Measurements from ENCODE around the gene KLF11.
"Not testable (repeated sequence)": the region's sequence is repeated elsewhere in the genome, so short reads cannot be mapped to it uniquely, and the experiment has no call there.

The KLF11 gene

DNA sequence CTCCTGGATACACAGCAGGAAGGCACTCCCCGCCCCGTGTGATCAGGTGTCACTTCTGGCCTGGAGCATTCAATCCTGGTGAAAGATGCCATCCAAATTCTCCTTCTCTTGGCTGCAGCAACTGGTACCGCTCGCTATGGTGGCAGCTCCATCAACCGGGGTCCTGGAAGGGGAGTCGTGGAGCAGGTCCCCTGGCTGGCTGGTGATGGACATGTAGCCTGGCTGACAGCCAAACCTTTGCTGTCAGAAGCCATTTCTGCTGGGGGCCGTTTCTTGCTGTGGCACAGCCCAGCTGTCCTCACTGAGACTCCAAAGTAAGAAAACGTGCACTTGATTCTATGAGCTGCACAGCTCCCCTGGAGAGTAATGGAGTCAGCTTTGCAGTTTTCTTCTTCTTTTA, 44.0 kb downstream of the KLF11 start:
- no peak for DNase-seq

DNA sequence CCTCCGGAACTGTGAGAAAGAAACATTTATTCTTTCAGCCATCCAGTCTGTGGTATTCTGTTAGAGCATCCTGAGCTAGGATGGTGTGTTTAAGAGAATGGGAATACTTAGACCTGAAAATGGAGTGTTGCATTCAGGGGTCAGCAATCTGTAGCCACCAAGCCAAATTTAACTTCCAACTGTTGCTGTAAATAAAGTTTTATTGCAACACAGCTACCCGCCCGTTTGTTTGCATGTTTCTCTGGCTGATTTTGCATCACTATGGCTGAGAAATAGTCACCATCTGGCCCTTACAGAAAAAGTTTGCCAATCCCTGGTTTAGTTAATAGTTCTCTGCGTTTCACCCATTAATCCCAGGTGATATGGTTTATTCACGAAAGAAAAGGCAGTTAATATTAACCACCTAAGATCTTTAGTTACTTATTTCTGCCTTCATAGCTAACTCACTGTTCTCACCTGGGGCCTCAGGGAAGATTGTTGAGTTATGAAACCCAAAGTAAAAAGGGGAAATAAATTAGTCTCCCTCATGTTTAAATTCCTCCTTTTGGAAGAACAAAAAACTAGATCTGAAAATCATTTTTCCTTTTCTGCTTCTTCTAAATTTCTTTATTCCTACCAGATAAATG, 46.3 kb downstream of the KLF11 start:
- no peak for DNase-seq

DNA sequence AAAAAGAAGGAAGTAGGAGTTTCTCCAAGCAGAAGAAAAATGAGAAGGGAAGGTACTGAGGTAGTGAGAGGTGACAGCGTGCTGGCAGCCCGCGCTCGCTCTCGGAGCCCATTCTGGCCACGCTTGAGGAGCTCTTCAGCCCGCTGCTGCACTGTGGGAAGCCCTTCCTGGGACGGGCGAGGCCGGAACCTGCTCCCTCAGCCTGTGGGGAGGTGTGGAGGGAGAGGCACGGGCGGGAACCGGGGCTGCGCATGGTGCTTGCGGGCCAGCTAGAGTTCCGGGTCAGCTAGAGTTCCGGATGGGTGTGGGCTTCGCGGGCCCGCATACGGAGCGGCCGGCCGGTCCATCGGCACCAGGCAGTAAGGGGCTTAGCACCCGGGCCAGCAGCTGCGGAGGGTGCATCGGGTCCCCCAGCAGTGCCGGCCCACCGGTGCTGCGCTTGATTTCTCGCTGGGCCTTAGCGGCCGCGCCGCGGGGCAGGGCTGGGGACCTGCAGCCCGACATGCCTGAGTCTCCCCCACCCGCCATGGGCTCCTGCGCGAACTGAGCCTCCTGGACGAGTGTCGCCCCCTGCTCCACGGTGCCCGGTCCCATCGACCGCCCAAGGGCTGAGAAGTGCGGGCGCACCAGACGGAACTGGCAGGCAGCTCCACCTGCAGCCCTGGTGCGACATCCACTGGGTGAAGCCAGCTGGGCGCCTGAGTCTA, 48.0 kb downstream of the KLF11 start:
- DNase-seq, result peak; percentile 19 to 39

- not testable (repeated sequence) for DNase-seq
Measured at GRCh38 chr2:10091889-10092244, 48.5 kb downstream of the KLF11 start.

DNA sequence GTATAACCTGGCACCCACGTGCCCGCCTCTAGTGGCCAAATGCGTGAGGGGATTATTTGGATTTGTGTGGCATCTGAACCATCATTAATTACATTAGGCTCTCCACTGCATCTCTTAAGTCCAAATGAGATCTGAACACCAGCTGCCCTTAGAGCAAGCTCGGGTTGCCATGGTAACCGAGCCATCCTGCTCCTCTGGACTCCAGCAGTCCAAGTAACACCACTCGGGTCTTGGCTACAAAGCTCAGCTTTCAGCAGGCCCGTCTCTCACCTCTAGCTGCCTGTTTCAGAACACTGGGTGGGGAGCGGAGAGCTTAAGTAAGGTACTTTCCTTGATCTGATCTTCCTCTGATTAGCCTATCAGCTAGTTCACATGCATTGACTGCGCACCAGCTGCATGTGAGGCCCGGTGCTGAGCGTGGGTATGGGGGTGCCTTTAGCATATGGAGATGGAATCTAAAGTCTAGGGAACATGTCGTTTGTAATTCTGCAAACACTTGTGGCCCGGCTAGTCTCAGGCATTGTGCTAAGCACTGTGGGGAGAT, 51.0 kb downstream of the KLF11 start:
- DNase-seq, result no peak

GRCh38 chr2:10095175-10095574, 51.8 kb downstream of the KLF11 start:
- DNase-seq, result no peak

- no peak for DNase-seq
Measured at GRCh38 chr2:10096641-10097040, 53.3 kb downstream of the KLF11 start.

- DNase-seq, result peak; percentile 48 to 56
Measured at GRCh38 chr2:10097352-10098148, 54.2 kb downstream of the KLF11 start.

- no peak for DNase-seq
Measured at GRCh38 chr2:10101491-10101890, 58.1 kb downstream of the KLF11 start.

DNA sequence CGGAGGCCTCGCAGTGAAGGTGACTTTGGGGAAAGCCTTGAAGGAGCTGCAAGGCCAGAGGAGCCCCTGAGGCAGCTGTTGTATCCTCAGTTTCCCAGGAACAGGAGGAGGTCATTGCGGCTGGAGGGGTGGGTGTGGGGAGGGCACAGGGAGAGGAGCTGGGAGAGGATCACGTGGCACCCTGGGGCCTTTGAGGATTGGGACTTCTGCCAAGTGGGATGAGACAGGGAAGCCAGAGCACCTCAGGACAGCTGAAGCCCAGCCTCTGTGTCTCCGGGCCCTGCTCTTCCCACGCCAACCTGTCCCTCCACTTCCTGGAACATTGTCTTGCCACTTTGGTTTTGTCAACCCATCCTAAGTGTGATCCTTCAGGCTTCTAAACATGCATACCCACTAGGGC, 59.8 kb downstream of the KLF11 start:
- no peak for DNase-seq
